Chondrocyte (in vitro differentiated cells): Measurements from ENCODE around the gene SRMS. TPM values are rescaled to one million over a fixed set of nuclear protein-coding genes. Genes with fewer than 3 reads are reported as not detected.

Experiments used
- DNase-seq: peaks from one replicate; pipeline ENCODE4 v3.0.0; 2021; ENCODE audit warnings: mixed read lengths, low spot score
- H3K27ac Mint-ChIP-seq: one replicate; pipeline ENCODE4 v1.8.0; 2021; ENCODE audit warnings: mild to moderate bottlenecking, moderate library complexity, mixed read lengths; ENCODE audit not compliant: unreplicated experiment
- H3K27me3 Mint-ChIP-seq: 2 replicates; pipeline ENCODE4 v1.8.0; 2021; ENCODE audit warnings: low read depth, mixed read lengths
- H3K36me3 Mint-ChIP-seq: 2 replicates; pipeline ENCODE4 v1.8.0; 2021; ENCODE audit warnings: low read depth, mixed read lengths
- H3K4me1 Mint-ChIP-seq: 2 replicates; pipeline ENCODE4 v1.8.0; 2021; ENCODE audit warnings: low read depth, mild to moderate bottlenecking, mixed read lengths
- H3K4me3 Mint-ChIP-seq: one replicate; pipeline ENCODE4 v1.8.0; 2021; ENCODE audit warnings: mild to moderate bottlenecking, moderate library complexity, mixed read lengths; ENCODE audit not compliant: unreplicated experiment
- H3K9me3 Mint-ChIP-seq: 2 replicates; pipeline ENCODE4 v1.8.0; 2021; ENCODE audit warnings: low read depth, mixed read lengths
- total RNA-seq: library from RNA; stranded (reverse); gene quantifications from 3 replicates; pipeline ENCODE4 v1.2.1, GENCODE V29; 2021
- TF ChIP-seq, protein P1 (sequence below): fragments of 200-600 bp; sonication (generic); IDR thresholded peaks from 2 replicates; pipeline ENCODE4 v1.5.0; 2021; ENCODE audit warnings: antibody characterized with exemption, mild to moderate bottlenecking, moderate library complexity

The SRMS gene
- total RNA-seq, 1 donor from 2014 or later = not detected

DNA sequence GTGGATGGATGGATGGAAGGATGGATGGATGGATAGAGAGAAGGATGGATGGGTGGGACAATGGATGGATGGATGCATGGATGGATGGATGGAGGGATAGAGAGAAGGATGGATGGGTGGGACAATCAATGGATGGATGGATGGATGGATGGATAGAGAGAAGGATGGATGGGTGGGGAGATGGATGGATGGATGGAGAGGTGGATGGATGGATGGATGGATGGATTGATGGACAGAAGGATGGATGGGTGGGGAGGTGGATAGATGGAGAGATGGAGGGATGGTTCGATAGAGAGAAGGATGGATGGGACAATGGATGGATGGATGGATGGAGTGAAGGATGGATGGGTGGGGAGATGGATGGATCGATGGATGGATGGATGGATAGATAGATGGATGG is 55.0 kb downstream of the SRMS start:
- H3K36me3 Mint-ChIP-seq = no peaks in the 10 kb centered on the region
- H3K9me3 Mint-ChIP-seq = peaks cover 5% of the 10 kb centered on the region
- no peaks in the 10 kb centered on the region for H3K4me1 Mint-ChIP-seq
- no peak overlapping the region for H3K4me3 Mint-ChIP-seq
- TF ChIP-seq, protein P1, sequence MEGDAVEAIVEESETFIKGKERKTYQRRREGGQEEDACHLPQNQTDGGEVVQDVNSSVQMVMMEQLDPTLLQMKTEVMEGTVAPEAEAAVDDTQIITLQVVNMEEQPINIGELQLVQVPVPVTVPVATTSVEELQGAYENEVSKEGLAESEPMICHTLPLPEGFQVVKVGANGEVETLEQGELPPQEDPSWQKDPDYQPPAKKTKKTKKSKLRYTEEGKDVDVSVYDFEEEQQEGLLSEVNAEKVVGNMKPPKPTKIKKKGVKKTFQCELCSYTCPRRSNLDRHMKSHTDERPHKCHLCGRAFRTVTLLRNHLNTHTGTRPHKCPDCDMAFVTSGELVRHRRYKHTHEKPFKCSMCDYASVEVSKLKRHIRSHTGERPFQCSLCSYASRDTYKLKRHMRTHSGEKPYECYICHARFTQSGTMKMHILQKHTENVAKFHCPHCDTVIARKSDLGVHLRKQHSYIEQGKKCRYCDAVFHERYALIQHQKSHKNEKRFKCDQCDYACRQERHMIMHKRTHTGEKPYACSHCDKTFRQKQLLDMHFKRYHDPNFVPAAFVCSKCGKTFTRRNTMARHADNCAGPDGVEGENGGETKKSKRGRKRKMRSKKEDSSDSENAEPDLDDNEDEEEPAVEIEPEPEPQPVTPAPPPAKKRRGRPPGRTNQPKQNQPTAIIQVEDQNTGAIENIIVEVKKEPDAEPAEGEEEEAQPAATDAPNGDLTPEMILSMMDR = no peak
- peaks cover 4% of the 10 kb centered on the region for H3K27me3 Mint-ChIP-seq
- DNase-seq = no peak
- H3K27ac Mint-ChIP-seq = no peak overlapping the region

DNA sequence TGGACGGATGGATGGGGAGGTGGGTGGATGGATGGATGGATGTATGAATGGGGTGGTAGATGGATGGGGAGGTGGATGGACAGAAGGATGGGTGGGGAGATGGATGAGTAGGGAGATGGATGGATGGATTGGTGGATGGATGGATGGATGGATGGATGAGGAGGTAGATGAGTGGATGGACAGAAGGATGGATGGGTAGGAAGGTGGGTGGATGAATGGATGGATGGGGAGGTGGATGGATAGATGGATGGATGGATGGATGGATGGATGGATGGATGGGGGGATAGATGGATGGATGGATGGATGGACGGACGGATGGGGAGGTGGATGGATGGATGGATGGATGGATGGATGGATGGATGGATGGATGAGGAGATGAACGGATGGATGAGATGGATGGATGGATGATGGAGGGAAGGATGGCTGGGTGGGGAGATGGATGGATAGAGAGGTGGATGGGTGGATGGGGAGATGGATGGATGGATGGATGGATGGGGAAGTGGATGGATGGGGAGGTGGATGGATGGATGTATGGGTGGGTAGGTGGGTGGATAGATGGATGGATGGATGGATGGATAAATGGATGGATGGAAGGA is 55.8 kb downstream of the SRMS start:
- peaks cover 6% of the 10 kb centered on the region for H3K27me3 Mint-ChIP-seq
- peaks cover 5% of the 10 kb centered on the region for H3K9me3 Mint-ChIP-seq
- no peak overlapping the region for H3K27ac Mint-ChIP-seq
- H3K36me3 Mint-ChIP-seq = no peaks in the 10 kb centered on the region
- no peaks in the 10 kb centered on the region for H3K4me1 Mint-ChIP-seq
- no peak overlapping the region for H3K4me3 Mint-ChIP-seq
- TF ChIP-seq, protein P1 = no peak
- DNase-seq = no peak

DNA sequence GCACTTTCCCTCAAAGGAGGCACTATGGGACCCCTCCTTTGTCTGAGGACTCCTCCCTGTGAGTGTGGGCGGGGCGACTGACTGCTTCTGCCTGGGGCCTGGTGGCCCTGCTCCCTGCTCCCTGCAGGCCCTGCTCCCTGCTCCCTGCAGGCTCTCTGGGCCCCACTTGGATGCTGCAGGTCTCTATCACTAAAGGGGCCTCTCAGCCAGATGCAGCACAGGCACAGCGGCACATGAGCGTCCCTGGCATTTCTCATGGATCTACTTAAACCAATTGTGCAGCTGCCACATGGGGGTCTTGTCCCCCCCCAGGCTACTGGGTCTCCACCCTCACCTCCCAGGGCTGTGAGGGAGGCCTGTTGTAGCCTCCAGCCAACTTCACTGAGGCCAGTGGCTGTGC is 56.5 kb downstream of the SRMS start:
- H3K4me1 Mint-ChIP-seq = no peaks in the 10 kb centered on the region
- no peaks in the 10 kb centered on the region for H3K36me3 Mint-ChIP-seq
- no peak overlapping the region for H3K27ac Mint-ChIP-seq
- H3K9me3 Mint-ChIP-seq = peaks cover 7% of the 10 kb centered on the region
- H3K4me3 Mint-ChIP-seq = no peak overlapping the region
- DNase-seq = peak; percentile 66
- TF ChIP-seq, protein P1 = no peak
- peaks cover 6% of the 10 kb centered on the region for H3K27me3 Mint-ChIP-seq

Other genes starting within 250 kb of the SRMS start
- not detected in 3 replicates for gene CHRNA4, start 186.4 kb downstream of the SRMS start, total RNA-seq
- not detected in 3 replicates for gene KCNQ2, start 75.1 kb downstream of the SRMS start, total RNA-seq
- 0.34 to 6.5 TPM (median 5.5 TPM) in 3 replicates for gene EEF1A2, start 48.7 kb downstream of the SRMS start, total RNA-seq
- gene PPDPF, start 27.0 kb downstream of the SRMS start, total RNA-seq = 245 to 268 TPM (median 261 TPM) in 3 replicates
- not detected in 3 replicates for gene PTK6, start 10.4 kb downstream of the SRMS start, total RNA-seq
- gene FNDC11, start 6.4 kb upstream of the SRMS start, total RNA-seq = 0.25 to 0.38 TPM in 2 of 3 replicates, not detected in the other
- gene HELZ2, start 26.5 kb upstream of the SRMS start, total RNA-seq = 13.6 to 18.1 TPM (median 14.9 TPM) in 3 replicates
- 7.8 to 8.5 TPM (median 7.9 TPM) in 3 replicates for gene GMEB2, start 79.4 kb upstream of the SRMS start, total RNA-seq
- gene STMN3, start 105.7 kb upstream of the SRMS start, total RNA-seq = 7.8 to 15.0 TPM (median 7.8 TPM) in 3 replicates
- gene RTEL1, start 110.6 kb upstream of the SRMS start, total RNA-seq = 20.4 to 45.3 TPM (median 21.9 TPM) in 3 replicates
- 0.79 to 0.99 TPM in 2 of 3 replicates, not detected in the other for gene TNFRSF6B, start 148.9 kb upstream of the SRMS start, total RNA-seq
- 37.8 to 47.4 TPM (median 39.8 TPM) in 3 replicates for gene ARFRP1, start 160.2 kb upstream of the SRMS start, total RNA-seq
- 19.2 to 25.6 TPM (median 20.6 TPM) in 3 replicates for gene ZGPAT, start 160.3 kb upstream of the SRMS start, total RNA-seq
- gene LIME1, start 188.9 kb upstream of the SRMS start, total RNA-seq = 6.8 to 9.7 TPM (median 7.1 TPM) in 3 replicates
- 90.7 to 105 TPM (median 101 TPM) in 3 replicates for gene SLC2A4RG, start 192.0 kb upstream of the SRMS start, total RNA-seq